ENCODE results near the gene SLC25A23.
A peak's percentile ranks its signal among the peaks of the same experiment; 100 is the strongest.

Gene SLC25A23

DNA sequence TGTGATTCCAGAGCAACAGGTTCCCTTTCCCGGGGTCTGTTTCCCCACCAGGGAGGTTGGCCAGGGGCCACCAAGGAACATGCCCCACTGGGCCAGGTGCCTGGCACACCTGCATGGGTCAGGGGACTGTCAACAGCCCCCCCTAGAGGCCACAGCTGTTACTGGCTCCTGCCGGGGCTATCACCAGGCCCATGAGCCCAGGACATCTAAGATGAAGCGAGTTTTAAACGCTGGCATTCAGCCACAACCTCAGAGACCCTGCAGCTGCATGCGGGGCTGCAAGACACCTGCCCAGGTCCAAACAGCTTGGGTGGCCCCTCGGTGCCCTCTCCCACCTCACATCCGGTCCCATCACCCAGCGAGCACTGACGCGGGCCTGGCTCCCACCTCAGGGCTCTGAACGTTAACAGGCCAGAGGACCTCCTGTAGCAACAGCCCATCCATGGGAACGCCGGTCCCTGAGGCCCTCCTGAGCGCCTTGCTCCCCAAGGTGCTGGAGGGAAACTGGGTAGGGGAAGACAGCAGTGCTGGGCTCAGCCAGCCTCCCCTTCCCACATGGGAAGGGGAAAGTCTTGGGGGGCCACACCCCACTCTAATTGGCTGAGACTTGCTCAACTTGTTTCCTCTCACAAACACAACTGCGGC, 47.0 kb downstream of the SLC25A23 start (continued):
- TF ChIP-seq ZBTB8A (tag by site-specific recombination; IDR thresholded peaks at IDR 0.05) (no peak), IKZF3 (tag by site-specific recombination; IDR thresholded peaks at IDR 0.05) (no peak), SCRT2 (tag by site-specific recombination; IDR thresholded peaks at IDR 0.05) (peak; percentile 92), ZBTB1 (tag by site-specific recombination; IDR thresholded peaks at IDR 0.05) (no peak), OVOL3 (tag by site-specific recombination; IDR thresholded peaks at IDR 0.05) (no peak), ZNF629 (tag by site-specific recombination; IDR thresholded peaks at IDR 0.05) (no peak), ZNF354C (tag by site-specific recombination; IDR thresholded peaks at IDR 0.05; ENCODE audit: borderline replicate concordance, low read depth) (no peak), ZNF48 (tag by site-specific recombination; IDR thresholded peaks at IDR 0.05) (no peak), ZNF114 (tag by site-specific recombination; IDR thresholded peaks at IDR 0.05) (no peak), ZNF266 (tag by site-specific recombination; IDR thresholded peaks at IDR 0.05; ENCODE audit: low read depth) (no peak), ZNF311 (tag by site-specific recombination; IDR thresholded peaks at IDR 0.05; ENCODE audit: borderline replicate concordance) (no peak), ZNF776 (tag by site-specific recombination; IDR thresholded peaks at IDR 0.05; ENCODE audit: borderline replicate concordance) (no peak), ZNF214 (tag by site-specific recombination; IDR thresholded peaks at IDR 0.05; ENCODE audit: borderline replicate concordance) (no peak), ZNF416 (tag by site-specific recombination; IDR thresholded peaks at IDR 0.05) (no peak), ZNF10 (tag by site-specific recombination; IDR thresholded peaks at IDR 0.05) (no peak), OSR2 (tag by site-specific recombination; IDR thresholded peaks at IDR 0.05) (no peak), ZNF785 (tag by site-specific recombination; IDR thresholded peaks at IDR 0.05) (no peak), SETDB1 (IDR thresholded peaks at IDR 0.05; ENCODE audit: insufficient read length, low read length) (no peak), YY1 (tag by site-specific recombination; IDR thresholded peaks at IDR 0.05) (no peak), ZNF292 (tag by site-specific recombination; IDR thresholded peaks at IDR 0.05; ENCODE audit: borderline replicate concordance, low read depth) (no peak), BCL11B (tag by site-specific recombination; IDR thresholded peaks at IDR 0.05; ENCODE audit: low read depth) (no peak), ZNF302 (tag by site-specific recombination; IDR thresholded peaks at IDR 0.05; ENCODE audit: low read depth) (no peak)
- TF ChIP-seq, protein P1, sequence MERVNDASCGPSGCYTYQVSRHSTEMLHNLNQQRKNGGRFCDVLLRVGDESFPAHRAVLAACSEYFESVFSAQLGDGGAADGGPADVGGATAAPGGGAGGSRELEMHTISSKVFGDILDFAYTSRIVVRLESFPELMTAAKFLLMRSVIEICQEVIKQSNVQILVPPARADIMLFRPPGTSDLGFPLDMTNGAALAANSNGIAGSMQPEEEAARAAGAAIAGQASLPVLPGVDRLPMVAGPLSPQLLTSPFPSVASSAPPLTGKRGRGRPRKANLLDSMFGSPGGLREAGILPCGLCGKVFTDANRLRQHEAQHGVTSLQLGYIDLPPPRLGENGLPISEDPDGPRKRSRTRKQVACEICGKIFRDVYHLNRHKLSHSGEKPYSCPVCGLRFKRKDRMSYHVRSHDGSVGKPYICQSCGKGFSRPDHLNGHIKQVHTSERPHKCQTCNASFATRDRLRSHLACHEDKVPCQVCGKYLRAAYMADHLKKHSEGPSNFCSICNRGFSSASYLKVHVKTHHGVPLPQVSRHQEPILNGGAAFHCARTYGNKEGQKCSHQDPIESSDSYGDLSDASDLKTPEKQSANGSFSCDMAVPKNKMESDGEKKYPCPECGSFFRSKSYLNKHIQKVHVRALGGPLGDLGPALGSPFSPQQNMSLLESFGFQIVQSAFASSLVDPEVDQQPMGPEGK (tag by site-specific recombination; IDR thresholded peaks at IDR 0.05) = peak; percentile 41; the same call in 1 of the 2 replicates
- TF ChIP-seq, protein P2, sequence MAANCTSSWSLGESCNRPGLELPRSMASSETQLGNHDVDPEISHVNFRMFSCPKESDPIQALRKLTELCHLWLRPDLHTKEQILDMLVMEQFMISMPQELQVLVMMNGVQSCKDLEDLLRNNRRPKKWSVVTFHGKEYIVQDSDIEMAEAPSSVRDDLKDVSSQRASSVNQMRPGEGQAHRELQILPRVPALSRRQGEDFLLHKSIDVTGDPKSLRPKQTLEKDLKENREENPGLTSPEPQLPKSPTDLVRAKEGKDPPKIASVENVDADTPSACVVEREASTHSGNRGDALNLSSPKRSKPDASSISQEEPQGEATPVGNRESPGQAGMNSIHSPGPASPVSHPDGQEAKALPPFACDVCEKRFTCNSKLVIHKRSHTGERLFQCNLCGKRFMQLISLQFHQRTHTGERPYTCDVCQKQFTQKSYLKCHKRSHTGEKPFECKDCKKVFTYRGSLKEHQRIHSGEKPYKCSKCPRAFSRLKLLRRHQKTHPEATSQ (tag by site-specific recombination; IDR thresholded peaks at IDR 0.05) = no peak
- TF ChIP-seq, protein P3, sequence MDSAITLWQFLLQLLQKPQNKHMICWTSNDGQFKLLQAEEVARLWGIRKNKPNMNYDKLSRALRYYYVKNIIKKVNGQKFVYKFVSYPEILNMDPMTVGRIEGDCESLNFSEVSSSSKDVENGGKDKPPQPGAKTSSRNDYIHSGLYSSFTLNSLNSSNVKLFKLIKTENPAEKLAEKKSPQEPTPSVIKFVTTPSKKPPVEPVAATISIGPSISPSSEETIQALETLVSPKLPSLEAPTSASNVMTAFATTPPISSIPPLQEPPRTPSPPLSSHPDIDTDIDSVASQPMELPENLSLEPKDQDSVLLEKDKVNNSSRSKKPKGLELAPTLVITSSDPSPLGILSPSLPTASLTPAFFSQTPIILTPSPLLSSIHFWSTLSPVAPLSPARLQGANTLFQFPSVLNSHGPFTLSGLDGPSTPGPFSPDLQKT (IDR thresholded peaks at IDR 0.05; ENCODE audit: borderline replicate concordance, low read depth, low read length) = no peak
- TF ChIP-seq, protein P4, sequence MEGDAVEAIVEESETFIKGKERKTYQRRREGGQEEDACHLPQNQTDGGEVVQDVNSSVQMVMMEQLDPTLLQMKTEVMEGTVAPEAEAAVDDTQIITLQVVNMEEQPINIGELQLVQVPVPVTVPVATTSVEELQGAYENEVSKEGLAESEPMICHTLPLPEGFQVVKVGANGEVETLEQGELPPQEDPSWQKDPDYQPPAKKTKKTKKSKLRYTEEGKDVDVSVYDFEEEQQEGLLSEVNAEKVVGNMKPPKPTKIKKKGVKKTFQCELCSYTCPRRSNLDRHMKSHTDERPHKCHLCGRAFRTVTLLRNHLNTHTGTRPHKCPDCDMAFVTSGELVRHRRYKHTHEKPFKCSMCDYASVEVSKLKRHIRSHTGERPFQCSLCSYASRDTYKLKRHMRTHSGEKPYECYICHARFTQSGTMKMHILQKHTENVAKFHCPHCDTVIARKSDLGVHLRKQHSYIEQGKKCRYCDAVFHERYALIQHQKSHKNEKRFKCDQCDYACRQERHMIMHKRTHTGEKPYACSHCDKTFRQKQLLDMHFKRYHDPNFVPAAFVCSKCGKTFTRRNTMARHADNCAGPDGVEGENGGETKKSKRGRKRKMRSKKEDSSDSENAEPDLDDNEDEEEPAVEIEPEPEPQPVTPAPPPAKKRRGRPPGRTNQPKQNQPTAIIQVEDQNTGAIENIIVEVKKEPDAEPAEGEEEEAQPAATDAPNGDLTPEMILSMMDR (tag by site-specific recombination; IDR thresholded peaks at IDR 0.05) = peak; percentile 64
- TF ChIP-seq, protein P5, sequence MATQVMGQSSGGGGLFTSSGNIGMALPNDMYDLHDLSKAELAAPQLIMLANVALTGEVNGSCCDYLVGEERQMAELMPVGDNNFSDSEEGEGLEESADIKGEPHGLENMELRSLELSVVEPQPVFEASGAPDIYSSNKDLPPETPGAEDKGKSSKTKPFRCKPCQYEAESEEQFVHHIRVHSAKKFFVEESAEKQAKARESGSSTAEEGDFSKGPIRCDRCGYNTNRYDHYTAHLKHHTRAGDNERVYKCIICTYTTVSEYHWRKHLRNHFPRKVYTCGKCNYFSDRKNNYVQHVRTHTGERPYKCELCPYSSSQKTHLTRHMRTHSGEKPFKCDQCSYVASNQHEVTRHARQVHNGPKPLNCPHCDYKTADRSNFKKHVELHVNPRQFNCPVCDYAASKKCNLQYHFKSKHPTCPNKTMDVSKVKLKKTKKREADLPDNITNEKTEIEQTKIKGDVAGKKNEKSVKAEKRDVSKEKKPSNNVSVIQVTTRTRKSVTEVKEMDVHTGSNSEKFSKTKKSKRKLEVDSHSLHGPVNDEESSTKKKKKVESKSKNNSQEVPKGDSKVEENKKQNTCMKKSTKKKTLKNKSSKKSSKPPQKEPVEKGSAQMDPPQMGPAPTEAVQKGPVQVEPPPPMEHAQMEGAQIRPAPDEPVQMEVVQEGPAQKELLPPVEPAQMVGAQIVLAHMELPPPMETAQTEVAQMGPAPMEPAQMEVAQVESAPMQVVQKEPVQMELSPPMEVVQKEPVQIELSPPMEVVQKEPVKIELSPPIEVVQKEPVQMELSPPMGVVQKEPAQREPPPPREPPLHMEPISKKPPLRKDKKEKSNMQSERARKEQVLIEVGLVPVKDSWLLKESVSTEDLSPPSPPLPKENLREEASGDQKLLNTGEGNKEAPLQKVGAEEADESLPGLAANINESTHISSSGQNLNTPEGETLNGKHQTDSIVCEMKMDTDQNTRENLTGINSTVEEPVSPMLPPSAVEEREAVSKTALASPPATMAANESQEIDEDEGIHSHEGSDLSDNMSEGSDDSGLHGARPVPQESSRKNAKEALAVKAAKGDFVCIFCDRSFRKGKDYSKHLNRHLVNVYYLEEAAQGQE (tag by site-specific recombination; IDR thresholded peaks at IDR 0.05) = no peak
- TF ChIP-seq, protein P6, sequence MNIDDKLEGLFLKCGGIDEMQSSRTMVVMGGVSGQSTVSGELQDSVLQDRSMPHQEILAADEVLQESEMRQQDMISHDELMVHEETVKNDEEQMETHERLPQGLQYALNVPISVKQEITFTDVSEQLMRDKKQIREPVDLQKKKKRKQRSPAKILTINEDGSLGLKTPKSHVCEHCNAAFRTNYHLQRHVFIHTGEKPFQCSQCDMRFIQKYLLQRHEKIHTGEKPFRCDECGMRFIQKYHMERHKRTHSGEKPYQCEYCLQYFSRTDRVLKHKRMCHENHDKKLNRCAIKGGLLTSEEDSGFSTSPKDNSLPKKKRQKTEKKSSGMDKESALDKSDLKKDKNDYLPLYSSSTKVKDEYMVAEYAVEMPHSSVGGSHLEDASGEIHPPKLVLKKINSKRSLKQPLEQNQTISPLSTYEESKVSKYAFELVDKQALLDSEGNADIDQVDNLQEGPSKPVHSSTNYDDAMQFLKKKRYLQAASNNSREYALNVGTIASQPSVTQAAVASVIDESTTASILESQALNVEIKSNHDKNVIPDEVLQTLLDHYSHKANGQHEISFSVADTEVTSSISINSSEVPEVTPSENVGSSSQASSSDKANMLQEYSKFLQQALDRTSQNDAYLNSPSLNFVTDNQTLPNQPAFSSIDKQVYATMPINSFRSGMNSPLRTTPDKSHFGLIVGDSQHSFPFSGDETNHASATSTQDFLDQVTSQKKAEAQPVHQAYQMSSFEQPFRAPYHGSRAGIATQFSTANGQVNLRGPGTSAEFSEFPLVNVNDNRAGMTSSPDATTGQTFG (tag by site-specific recombination; IDR thresholded peaks at IDR 0.05; ENCODE audit: borderline replicate concordance) = no peak

All from HEK293 (cell line).